Measurements from ENCODE around the gene DCUN1D3. TPM values are rescaled to one million over a fixed set of nuclear protein-coding genes. Genes with fewer than 3 reads are reported as not detected.

DCUN1D3 gene
- total and polyA plus RNA-seq, 2 experiments from 2014 or later = 8.5 to 13.7 TPM

- TF ChIP-seq JUNB (IDR thresholded peaks at IDR 0.05; ENCODE audit: unreplicated experiment) = no peak
- no peak for TF ChIP-seq ETS1 (IDR thresholded peaks at IDR 0.05)
- TF ChIP-seq ZNF331 (CRISPR knock-in tag; IDR thresholded peaks at IDR 0.05; ENCODE audit: low read depth) = no peak
- TF ChIP-seq ZNF114 (CRISPR knock-in tag; IDR thresholded peaks at IDR 0.05) = no peak
- no peak for TF ChIP-seq REST (IDR thresholded peaks at IDR 0.05; ENCODE audit: unreplicated experiment)
These were observed 49.5 kb upstream of the DCUN1D3 start (continued) for GRCh38 chr16:20949660-20950059.

GRCh38 chr16:20948444-20948843 lies 48.3 kb upstream of the DCUN1D3 start:
- Mint-ChIP-seq H3K9me3 (no peaks in the 10 kb centered on the region; the same call in 2 of the 3 replicates), H3K36me3 (ENCODE audit: low read depth) (no peaks in the 10 kb centered on the region), H3K4me1 (peaks cover 14% of the 10 kb centered on the region; the same call in 2 of the 3 replicates), H3K27ac (no peak overlapping the region), H3K4me3 (no peak overlapping the region), H3K27me3 (ENCODE audit: insufficient read depth, low read depth, poor library complexity) (peaks cover 7% of the 10 kb centered on the region)
- Histone ChIP-seq H4K20me1 (replicated peaks; ENCODE audit: insufficient read depth) (no peaks in the 10 kb centered on the region), H3K36me3 (ENCODE audit: insufficient read depth) (no peaks in the 10 kb centered on the region), H3F3A (replicated peaks; ENCODE audit: low read depth) (no peaks in the 10 kb centered on the region), H3K4me2 (no peak overlapping the region), H3K4me1 (ENCODE audit: insufficient read depth) (peaks cover 8% of the 10 kb centered on the region), H3K79me2 (replicated peaks; ENCODE audit: insufficient read depth) (no peaks in the 10 kb centered on the region), H3K27ac (ENCODE audit: low read depth) (no peak overlapping the region), H2AFZ (no peak overlapping the region), H3K9me2 (ENCODE audit: insufficient read depth) (no peaks in the 10 kb centered on the region), H3K27me3 (ENCODE audit: insufficient read depth) (no peaks in the 10 kb centered on the region), H3K4me3 (no peak overlapping the region)
- DNase-seq (ENCODE audit: low spot score) (no peak), ATAC-seq (no peak)
- no peak for TF ChIP-seq ZNF462 (CRISPR knock-in tag; IDR thresholded peaks at IDR 0.05)
- TF ChIP-seq POLR2AphosphoS5 (IDR thresholded peaks at IDR 0.05; ENCODE audit: low read depth) = no peak
- no peak for TF ChIP-seq STAT1 (IDR thresholded peaks at IDR 0.05; ENCODE audit: unreplicated experiment)
- TF ChIP-seq REST (IDR thresholded peaks at IDR 0.05; ENCODE audit: unreplicated experiment) = no peak
- TF ChIP-seq EZH2phosphoT487 (IDR thresholded peaks at IDR 0.05; ENCODE audit: unreplicated experiment) = no peak
